OCI-LY3 (cell line): Measurements from ENCODE around the gene TENM4.

Source experiments
- EZH2phosphoT487 ChIP-seq: fragments of 200-600 bp; shearing (Covaris generic); IDR thresholded peaks from 2 replicates; pipeline ENCODE4 v1.6.1; 2018; ENCODE audit warnings: antibody characterized with exemption, mixed run types, low read depth
- TF ChIP-seq, protein P1 (sequence below): fragments of 200-600, 300-600 bp; sonication (generic); IDR thresholded peaks from 2 replicates; pipeline ENCODE4 v1.5.1; 2014; ENCODE audit warnings: antibody characterized with exemption, low read length, low read depth

GRCh38 chr11:78925387-78925786, 515.4 kb downstream of the TENM4 start:
- TF ChIP-seq, protein P1, sequence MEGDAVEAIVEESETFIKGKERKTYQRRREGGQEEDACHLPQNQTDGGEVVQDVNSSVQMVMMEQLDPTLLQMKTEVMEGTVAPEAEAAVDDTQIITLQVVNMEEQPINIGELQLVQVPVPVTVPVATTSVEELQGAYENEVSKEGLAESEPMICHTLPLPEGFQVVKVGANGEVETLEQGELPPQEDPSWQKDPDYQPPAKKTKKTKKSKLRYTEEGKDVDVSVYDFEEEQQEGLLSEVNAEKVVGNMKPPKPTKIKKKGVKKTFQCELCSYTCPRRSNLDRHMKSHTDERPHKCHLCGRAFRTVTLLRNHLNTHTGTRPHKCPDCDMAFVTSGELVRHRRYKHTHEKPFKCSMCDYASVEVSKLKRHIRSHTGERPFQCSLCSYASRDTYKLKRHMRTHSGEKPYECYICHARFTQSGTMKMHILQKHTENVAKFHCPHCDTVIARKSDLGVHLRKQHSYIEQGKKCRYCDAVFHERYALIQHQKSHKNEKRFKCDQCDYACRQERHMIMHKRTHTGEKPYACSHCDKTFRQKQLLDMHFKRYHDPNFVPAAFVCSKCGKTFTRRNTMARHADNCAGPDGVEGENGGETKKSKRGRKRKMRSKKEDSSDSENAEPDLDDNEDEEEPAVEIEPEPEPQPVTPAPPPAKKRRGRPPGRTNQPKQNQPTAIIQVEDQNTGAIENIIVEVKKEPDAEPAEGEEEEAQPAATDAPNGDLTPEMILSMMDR: no peak
- no peak for TF ChIP-seq EZH2phosphoT487
